Panc1 (cell line): ENCODE measurements around the gene IL2RA. TPM values are rescaled to one million over a fixed set of nuclear protein-coding genes. Genes with fewer than 3 reads are reported as not detected.

Experiments
- ATAC-seq: fragments of 200-7000 bp; cut with Tn5 transposase; 2 replicates; pipeline ENCODE4 v1.9.1; 2020; ENCODE audit warnings: mild to moderate bottlenecking, moderate library complexity
- BruUV-seq: library from RNA; stranded (reverse); fragments of 400-500 nt; replicated peaks from 2 replicates; lab custom pipeline; 2021; lab: Mats Ljungman, UMichigan
- CTCF ChIA-PET: fragments of 300-600 bp; sonication (Branson Sonifier 250); formaldehyde crosslinking; loops from one replicate; lab custom pipeline; 2022; ENCODE audit warnings: antibody characterized with exemption; lab: Charles Lee
- POLR2A ChIA-PET: fragments of 300-600 bp; sonication (Branson Sonifier 250); formaldehyde crosslinking; loops from one replicate; lab custom pipeline; 2022; ENCODE audit warnings: antibody characterized with exemption; lab: Charles Lee
- DNase-seq: peaks from one replicate; pipeline ENCODE4 v3.0.0-alpha.2; 2010; ENCODE audit warnings: low read depth, low spot score
- H3K27ac ChIP-seq: 2 replicates; pipeline ENCODE4 v1.5.1; 2011; ENCODE audit warnings: mild to moderate bottlenecking, low read length, inconsistent platforms
- H3K27me3 ChIP-seq: fragments of 200-500 bp; sonication (Bioruptor generic); 2 replicates; pipeline ENCODE4 v1.6.0; 2014; ENCODE audit warnings: low read length, inconsistent platforms; ENCODE audit not compliant: control insufficient read depth, insufficient read depth
- H3K36me3 ChIP-seq: fragments of 200-500 bp; sonication (Bioruptor generic); 2 replicates; pipeline ENCODE4 v1.5.1; 2014; ENCODE audit warnings: inconsistent platforms, mild to moderate bottlenecking, low read length, moderate library complexity; ENCODE audit not compliant: control insufficient read depth, insufficient read depth
- H3K4me1 ChIP-seq: 2 replicates; pipeline ENCODE4 v1.5.1; 2011; ENCODE audit warnings: inconsistent platforms, mild to moderate bottlenecking, low read length, moderate library complexity; ENCODE audit not compliant: control insufficient read depth, insufficient read depth
- H3K4me3 ChIP-seq, 2 experiments: 2 replicates each; pipeline ENCODE4 v1.5.1; 2011 to 2012; ENCODE audit warnings: low read depth in 2 of 2, low read length in 2 of 2, mild to moderate bottlenecking in 2 of 2, inconsistent platforms in 1 of 2, moderate library complexity in 1 of 2
- H3K9me3 ChIP-seq: fragments of 200-500 bp; sonication (Bioruptor generic); 2 replicates; pipeline ENCODE4 v1.5.1; 2014; ENCODE audit warnings: low read depth, mild to moderate bottlenecking, inconsistent platforms, low read length, moderate library complexity; ENCODE audit not compliant: control insufficient read depth, insufficient read depth
- POLR2AphosphoS5 ChIP-seq: IDR thresholded peaks from 2 replicates; pipeline ENCODE4 v1.6.1; 2012; ENCODE audit warnings: mild to moderate bottlenecking, low read depth, low read length, moderate library complexity
- SIN3A ChIP-seq: IDR thresholded peaks from 2 replicates; pipeline ENCODE4 v1.6.1; 2012; ENCODE audit warnings: low read depth, mild to moderate bottlenecking, low read length, moderate library complexity, borderline replicate concordance; ENCODE audit not compliant: insufficient read depth
- TCF7L2 ChIP-seq: IDR thresholded peaks from 2 replicates; pipeline ENCODE4 v1.6.1; 2011; ENCODE audit warnings: mild to moderate bottlenecking, low read depth, low read length, inconsistent platforms
- in situ Hi-C: cut with HindIII; loops from 2 replicates; pipeline ENCODE4 v1.10.0; 2016; ENCODE audit warnings: low sequenced_read_pairs, low pct_unique_long_range_greater_than_20kb
- intact Hi-C: fragments of 100-400 bp; cut with micrococcal nuclease; formaldehyde crosslinking; loops from one replicate; pipeline ENCODE4 v1.10.0; 2022; ENCODE audit not compliant: unreplicated experiment
- total RNA-seq: library from RNA; stranded (reverse); gene quantifications from one replicate; pipeline ENCODE4 v1.2.1, GENCODE V29; 2021; ENCODE audit not compliant: unreplicated experiment
- TF ChIP-seq, protein P1 (sequence below): fragments of 450-650 bp; IDR thresholded peaks from 2 replicates; pipeline ENCODE4 v1.5.1; 2017; ENCODE audit warnings: mild to moderate bottlenecking
- TF ChIP-seq, protein P2 (sequence below), 2 experiments: IDR thresholded peaks; 2 replicates each; pipeline ENCODE4 v1.6.1; 2011 to 2012; ENCODE audit warnings: low read depth in 2 of 2, control low read depth in 1 of 2, low read length in 1 of 2, mild to moderate bottlenecking in 1 of 2, moderate library complexity in 1 of 2; ENCODE audit not compliant: insufficient read depth in 1 of 2

Gene IL2RA
- total RNA-seq, 1 experiment from 2014 or later, result 0.33 TPM

DNA sequence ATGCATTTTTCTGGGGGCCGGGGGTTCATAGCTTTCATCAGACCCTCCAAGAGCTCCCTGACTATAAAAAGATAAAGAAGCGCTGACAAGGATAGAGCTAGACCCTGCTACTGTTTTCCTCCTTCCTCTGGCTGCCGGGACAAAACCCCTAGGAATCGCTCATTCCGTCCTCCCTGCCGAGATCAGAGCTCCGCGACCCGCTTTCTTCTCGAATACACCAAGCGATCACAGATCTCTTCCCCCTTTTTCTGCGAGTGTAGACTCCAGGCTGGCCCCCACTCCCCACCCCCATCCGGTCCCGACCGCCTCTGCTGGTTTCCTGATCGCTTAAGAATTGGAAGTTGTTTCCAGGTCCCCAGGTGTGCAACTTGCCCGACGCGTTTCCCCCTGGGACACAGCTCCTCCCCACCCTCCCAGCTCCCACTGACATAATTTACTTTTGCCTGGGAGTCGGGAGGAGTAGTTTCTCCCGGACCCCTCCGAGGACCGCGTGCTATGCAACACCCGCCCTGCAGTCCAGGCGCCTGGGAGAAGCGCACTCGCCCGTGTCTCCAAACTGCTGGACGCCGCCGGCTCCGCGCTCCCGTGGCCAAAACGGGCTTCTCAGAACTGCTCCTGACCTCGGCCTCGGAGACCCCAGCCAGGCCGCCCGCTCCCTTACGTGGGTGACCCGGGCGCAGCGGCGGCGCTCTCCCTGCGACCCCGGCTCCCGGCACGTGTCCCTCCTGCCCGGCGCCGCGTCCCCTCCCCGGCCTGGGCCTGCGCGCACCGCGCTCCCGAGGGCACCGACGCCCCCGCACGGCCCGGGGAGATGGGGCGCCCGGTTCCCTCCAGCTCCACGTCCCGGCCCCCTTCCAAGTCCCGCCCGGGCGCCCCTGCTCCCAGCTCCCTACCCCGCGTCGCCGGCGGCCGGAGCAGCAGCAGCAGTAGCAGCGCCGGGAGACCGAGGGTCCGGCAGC lies 85.4 kb downstream of the IL2RA start:
- Histone ChIP-seq H3K9me3 (no peaks in the 10 kb centered on the region), H3K27me3 (no peaks in the 10 kb centered on the region), H3K4me3 (peak overlapping the region; percentile 66 to 71), H3K36me3 (no peaks in the 10 kb centered on the region), H3K27ac (peak overlapping the region; percentile 91), H3K4me1 (peaks cover 16% of the 10 kb centered on the region)
- CTCF ChIA-PET, result no interaction called here
- DNase-seq (no peak), ATAC-seq (peak; percentile 66)
- in situ Hi-C loops (no loop called here), intact Hi-C loops (no loop called here)
- BruUV-seq, result no TSS peak
- POLR2A ChIA-PET, result no interaction called here
- TF ChIP-seq, protein P1, sequence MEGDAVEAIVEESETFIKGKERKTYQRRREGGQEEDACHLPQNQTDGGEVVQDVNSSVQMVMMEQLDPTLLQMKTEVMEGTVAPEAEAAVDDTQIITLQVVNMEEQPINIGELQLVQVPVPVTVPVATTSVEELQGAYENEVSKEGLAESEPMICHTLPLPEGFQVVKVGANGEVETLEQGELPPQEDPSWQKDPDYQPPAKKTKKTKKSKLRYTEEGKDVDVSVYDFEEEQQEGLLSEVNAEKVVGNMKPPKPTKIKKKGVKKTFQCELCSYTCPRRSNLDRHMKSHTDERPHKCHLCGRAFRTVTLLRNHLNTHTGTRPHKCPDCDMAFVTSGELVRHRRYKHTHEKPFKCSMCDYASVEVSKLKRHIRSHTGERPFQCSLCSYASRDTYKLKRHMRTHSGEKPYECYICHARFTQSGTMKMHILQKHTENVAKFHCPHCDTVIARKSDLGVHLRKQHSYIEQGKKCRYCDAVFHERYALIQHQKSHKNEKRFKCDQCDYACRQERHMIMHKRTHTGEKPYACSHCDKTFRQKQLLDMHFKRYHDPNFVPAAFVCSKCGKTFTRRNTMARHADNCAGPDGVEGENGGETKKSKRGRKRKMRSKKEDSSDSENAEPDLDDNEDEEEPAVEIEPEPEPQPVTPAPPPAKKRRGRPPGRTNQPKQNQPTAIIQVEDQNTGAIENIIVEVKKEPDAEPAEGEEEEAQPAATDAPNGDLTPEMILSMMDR, result no peak
- TF ChIP-seq, protein P2, sequence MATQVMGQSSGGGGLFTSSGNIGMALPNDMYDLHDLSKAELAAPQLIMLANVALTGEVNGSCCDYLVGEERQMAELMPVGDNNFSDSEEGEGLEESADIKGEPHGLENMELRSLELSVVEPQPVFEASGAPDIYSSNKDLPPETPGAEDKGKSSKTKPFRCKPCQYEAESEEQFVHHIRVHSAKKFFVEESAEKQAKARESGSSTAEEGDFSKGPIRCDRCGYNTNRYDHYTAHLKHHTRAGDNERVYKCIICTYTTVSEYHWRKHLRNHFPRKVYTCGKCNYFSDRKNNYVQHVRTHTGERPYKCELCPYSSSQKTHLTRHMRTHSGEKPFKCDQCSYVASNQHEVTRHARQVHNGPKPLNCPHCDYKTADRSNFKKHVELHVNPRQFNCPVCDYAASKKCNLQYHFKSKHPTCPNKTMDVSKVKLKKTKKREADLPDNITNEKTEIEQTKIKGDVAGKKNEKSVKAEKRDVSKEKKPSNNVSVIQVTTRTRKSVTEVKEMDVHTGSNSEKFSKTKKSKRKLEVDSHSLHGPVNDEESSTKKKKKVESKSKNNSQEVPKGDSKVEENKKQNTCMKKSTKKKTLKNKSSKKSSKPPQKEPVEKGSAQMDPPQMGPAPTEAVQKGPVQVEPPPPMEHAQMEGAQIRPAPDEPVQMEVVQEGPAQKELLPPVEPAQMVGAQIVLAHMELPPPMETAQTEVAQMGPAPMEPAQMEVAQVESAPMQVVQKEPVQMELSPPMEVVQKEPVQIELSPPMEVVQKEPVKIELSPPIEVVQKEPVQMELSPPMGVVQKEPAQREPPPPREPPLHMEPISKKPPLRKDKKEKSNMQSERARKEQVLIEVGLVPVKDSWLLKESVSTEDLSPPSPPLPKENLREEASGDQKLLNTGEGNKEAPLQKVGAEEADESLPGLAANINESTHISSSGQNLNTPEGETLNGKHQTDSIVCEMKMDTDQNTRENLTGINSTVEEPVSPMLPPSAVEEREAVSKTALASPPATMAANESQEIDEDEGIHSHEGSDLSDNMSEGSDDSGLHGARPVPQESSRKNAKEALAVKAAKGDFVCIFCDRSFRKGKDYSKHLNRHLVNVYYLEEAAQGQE (IDR thresholded peaks at IDR 0.05; ENCODE audit: insufficient read depth in 1 of 2, low read depth in 2 of 2, low read length in 1 of 2), result no peak
- no peak for TF ChIP-seq TCF7L2
- no peak for TF ChIP-seq POLR2AphosphoS5

DNA sequence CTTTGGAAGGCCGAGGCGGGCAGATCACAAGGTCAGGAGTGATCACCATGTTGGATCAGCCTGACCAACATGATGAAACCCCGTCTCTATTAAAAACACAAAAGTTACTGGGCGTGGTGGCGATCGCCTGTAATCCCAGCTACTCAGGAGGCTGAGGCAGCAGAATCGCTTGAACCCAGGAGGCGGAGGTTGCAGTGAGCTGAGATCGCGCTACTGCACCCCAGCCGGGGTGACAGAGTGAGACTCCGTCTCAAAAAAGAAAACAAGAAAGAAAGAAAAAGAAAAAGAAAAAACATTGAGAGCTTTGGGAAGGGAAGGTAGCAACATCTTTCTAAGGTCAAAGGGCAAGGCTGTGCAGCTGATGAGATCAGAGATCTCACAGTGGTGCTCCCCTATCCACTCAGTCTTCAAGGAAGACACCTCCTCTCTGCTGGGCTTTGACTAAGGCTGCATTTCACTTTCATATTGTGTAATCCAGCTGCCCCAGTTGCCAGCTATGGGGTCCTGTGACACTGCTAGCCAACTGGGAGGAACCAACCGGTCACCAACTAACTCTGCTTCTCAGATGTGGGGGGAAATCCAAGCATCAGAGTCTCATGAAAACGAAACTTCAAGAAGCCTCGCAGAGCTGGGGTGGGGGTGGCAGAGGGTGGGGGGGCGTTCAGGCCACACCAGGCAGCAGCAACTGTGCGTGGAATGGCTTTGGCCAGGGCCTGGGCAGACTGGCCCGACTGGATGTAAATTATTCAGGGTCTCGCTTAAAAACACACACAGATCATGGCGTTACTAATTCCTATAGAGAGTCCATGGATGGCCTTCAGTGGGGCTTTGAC lies 86.3 kb downstream of the IL2RA start:
- H3K36me3 ChIP-seq, result no peaks in the 10 kb centered on the region
- intact Hi-C loops (no loop called here), in situ Hi-C loops (no loop called here)
- peak overlapping the region; percentile 66 to 71 for H3K4me3 ChIP-seq
- no peaks in the 10 kb centered on the region for H3K9me3 ChIP-seq
- no TSS peak for BruUV-seq
- peaks cover 24% of the 10 kb centered on the region for H3K4me1 ChIP-seq
- ATAC-seq (peak; percentile 28), DNase-seq (no peak)
- ChIA-PET CTCF (no interaction called here), POLR2A (no interaction called here)
- H3K27ac ChIP-seq, result peak overlapping the region; percentile 91
- TF ChIP-seq TCF7L2 (no peak), SIN3A (no peak), POLR2AphosphoS5 (no peak)
- TF ChIP-seq, protein P2 (IDR thresholded peaks at IDR 0.05; ENCODE audit: insufficient read depth in 1 of 2, low read depth in 2 of 2, low read length in 1 of 2), result no peak
- TF ChIP-seq, protein P1, result no peak
- no peaks in the 10 kb centered on the region for H3K27me3 ChIP-seq
